GM19099 (cell line): Measurements from ENCODE around the gene ONECUT3.

Experiments used
- POLR2A ChIP-seq: IDR thresholded peaks from 3 replicates; pipeline ENCODE4 v1.6.1; 2011; ENCODE audit warnings: low read depth; ENCODE audit not compliant: insufficient read length; ENCODE audit errors: extremely low read depth

Gene ONECUT3

GRCh38 chr19:1819341-1820255 lies 66.3 kb downstream of the ONECUT3 start:
- no peak for TF ChIP-seq POLR2A

- no peak for TF ChIP-seq POLR2A
These were observed 68.9 kb downstream of the ONECUT3 start for GRCh38 chr19:1822210-1822609.

GRCh38 chr19:1823020-1823419 lies 69.7 kb downstream of the ONECUT3 start:
- no peak for TF ChIP-seq POLR2A

- no peak for TF ChIP-seq POLR2A
These were observed 70.4 kb downstream of the ONECUT3 start for GRCh38 chr19:1823539-1824251.

GRCh38 chr19:1824252-1824622 lies 70.9 kb downstream of the ONECUT3 start:
- no peak for TF ChIP-seq POLR2A

- no peak for TF ChIP-seq POLR2A
These were observed 72.7 kb downstream of the ONECUT3 start for GRCh38 chr19:1825909-1826556.

- TF ChIP-seq POLR2A = no peak
These were observed 73.5 kb downstream of the ONECUT3 start for GRCh38 chr19:1826557-1827521.

- TF ChIP-seq POLR2A = no peak
These were observed 74.4 kb downstream of the ONECUT3 start for GRCh38 chr19:1827566-1828278.

- TF ChIP-seq POLR2A = no peak
These were observed 75.3 kb downstream of the ONECUT3 start for GRCh38 chr19:1828279-1829238.

- TF ChIP-seq POLR2A = no peak
These were observed 76.7 kb downstream of the ONECUT3 start for GRCh38 chr19:1829958-1830357.

- no peak for TF ChIP-seq POLR2A
These were observed 77.3 kb downstream of the ONECUT3 start for GRCh38 chr19:1830568-1830967.
